IPS-20b (cell line): ENCODE data around the gene FAM200B.

Experiments used
- H3K27ac ChIP-seq: one replicate; pipeline ENCODE4 v1.5.1; 2013; ENCODE audit warnings: low read length
- H3K27me3 ChIP-seq: 2 replicates; pipeline ENCODE4 v1.6.1; 2013; ENCODE audit warnings: mild to moderate bottlenecking, low read length, inconsistent platforms; ENCODE audit not compliant: insufficient read depth
- H3K36me3 ChIP-seq: 2 replicates; pipeline ENCODE4 v1.6.1; 2013; ENCODE audit warnings: low read depth, mild to moderate bottlenecking, inconsistent platforms, low read length, moderate library complexity; ENCODE audit not compliant: insufficient read depth
- H3K4me1 ChIP-seq: 2 replicates; pipeline ENCODE4 v1.6.1; 2013; ENCODE audit warnings: mild to moderate bottlenecking, control low read depth, inconsistent platforms, low read length, moderate library complexity; ENCODE audit not compliant: insufficient read depth
- H3K4me3 ChIP-seq: 2 replicates; pipeline ENCODE4 v1.5.1; 2013; ENCODE audit warnings: mild to moderate bottlenecking, low read length, inconsistent platforms
- H3K9ac ChIP-seq: 2 replicates; pipeline ENCODE4 v1.6.1; 2013; ENCODE audit warnings: low read depth, mild to moderate bottlenecking, inconsistent platforms, low read length, moderate library complexity
- H3K9me3 ChIP-seq: 2 replicates; pipeline ENCODE4 v1.6.1; 2013; ENCODE audit warnings: mild to moderate bottlenecking, low read depth, low read length, inconsistent platforms; ENCODE audit not compliant: insufficient read depth

FAM200B gene

GRCh38 chr4:15704129-15704528, 22.5 kb downstream of the FAM200B start:
- no peaks in the 10 kb centered on the region; the same call in 1 of the 2 replicates for H3K4me1 ChIP-seq
- H3K4me3 ChIP-seq = no peak overlapping the region
- H3K9me3 ChIP-seq = no peaks in the 10 kb centered on the region
- no peaks in the 10 kb centered on the region for H3K36me3 ChIP-seq
- H3K27me3 ChIP-seq = peaks cover 4% of the 10 kb centered on the region; the same call in 1 of the 2 replicates
- H3K9ac ChIP-seq = no peak overlapping the region
- no peak overlapping the region for H3K27ac ChIP-seq

DNA sequence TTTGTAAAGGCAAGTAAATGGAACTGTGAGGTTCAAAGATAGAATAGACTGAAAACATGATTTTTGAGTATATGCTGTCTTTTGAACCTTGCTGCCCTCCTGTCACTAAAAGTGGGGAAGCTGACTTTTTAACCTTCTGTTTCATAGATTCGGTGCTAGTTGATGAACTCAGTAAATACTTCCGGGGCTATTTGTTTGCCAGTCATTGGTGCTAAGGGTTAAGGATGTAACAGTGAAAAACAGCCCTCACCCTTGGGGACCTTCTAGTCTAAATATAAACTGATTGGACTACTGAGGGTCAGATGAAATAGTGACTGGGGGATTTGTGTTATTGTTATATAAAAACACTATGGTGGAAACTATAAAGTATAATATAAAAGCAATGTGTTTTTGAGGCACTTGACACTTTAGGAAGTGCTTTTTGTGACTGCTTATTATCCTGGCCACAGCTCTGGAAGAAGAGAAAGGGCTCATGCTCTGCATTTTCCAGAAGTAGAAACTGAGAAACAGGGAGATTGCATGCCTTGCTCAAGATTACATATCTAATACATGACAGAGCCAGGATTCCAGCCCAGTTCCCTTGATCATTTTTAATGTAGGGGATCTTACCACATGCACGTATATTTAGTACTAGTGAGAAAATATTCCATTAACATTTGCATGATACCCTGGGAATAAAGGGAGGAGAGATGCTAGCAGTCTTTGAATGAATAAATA, 25.2 kb downstream of the FAM200B start:
- Histone ChIP-seq H3K27me3 (peaks cover 4% of the 10 kb centered on the region; the same call in 1 of the 2 replicates), H3K4me1 (no peaks in the 10 kb centered on the region), H3K4me3 (no peak overlapping the region), H3K9me3 (no peaks in the 10 kb centered on the region), H3K9ac (no peak overlapping the region), H3K36me3 (no peaks in the 10 kb centered on the region), H3K27ac (no peak overlapping the region)

DNA sequence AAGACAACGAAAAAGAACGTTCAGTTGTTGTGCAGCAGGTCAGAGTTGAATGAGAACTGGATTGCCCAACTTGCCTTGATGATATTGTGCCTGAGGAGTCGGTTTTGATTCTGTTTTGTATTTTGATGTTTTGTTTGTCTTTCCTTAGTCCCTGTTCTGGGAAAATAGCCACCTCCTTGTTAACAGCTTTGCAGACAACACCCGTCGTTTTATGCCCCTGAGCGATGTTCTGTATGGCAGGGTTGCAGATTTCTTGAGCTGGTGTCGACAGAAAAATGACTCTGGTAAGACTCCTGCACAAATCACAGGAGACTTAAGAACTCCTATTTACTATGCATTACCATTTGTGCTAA, 25.7 kb downstream of the FAM200B start:
- no peak overlapping the region for H3K4me3 ChIP-seq
- H3K27ac ChIP-seq = no peak overlapping the region
- H3K27me3 ChIP-seq = no peaks in the 10 kb centered on the region; the same call in 1 of the 2 replicates
- H3K9ac ChIP-seq = no peak overlapping the region
- no peaks in the 10 kb centered on the region for H3K9me3 ChIP-seq
- no peaks in the 10 kb centered on the region for H3K36me3 ChIP-seq
- H3K4me1 ChIP-seq = no peaks in the 10 kb centered on the region

- H3K27me3 ChIP-seq = no peaks in the 10 kb centered on the region
- H3K9me3 ChIP-seq = no peaks in the 10 kb centered on the region
- H3K36me3 ChIP-seq = no peaks in the 10 kb centered on the region
- H3K27ac ChIP-seq = no peak overlapping the region
- H3K4me1 ChIP-seq = no peaks in the 10 kb centered on the region
- H3K9ac ChIP-seq = no peak overlapping the region
- H3K4me3 ChIP-seq = no peak overlapping the region
Measured at GRCh38 chr4:15711762-15712161, 30.1 kb downstream of the FAM200B start.

GRCh38 chr4:15712214-15712613, 30.6 kb downstream of the FAM200B start:
- Histone ChIP-seq H3K4me3 (no peak overlapping the region), H3K27me3 (no peaks in the 10 kb centered on the region), H3K4me1 (no peaks in the 10 kb centered on the region)

DNA sequence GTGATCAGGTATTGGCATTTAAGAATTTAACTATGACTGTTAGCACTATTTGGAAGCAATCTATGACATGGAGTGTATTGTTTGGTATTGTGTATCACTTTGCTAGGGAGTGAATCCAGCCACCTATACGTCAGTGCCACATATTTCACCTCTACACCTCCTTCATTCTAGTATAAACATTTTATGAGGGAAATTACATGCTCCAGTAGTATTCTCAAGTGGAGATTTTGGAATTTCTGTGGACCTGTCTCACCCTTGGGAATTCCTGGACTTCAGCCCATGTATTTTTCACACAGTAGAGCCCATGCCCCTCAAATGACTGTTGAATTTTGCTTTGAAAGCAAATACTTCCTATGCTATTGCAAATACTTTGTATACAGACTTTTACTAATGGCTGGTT, 32.5 kb downstream of the FAM200B start:
- no peaks in the 10 kb centered on the region for H3K36me3 ChIP-seq
- no peaks in the 10 kb centered on the region for H3K27me3 ChIP-seq
- H3K9me3 ChIP-seq = no peaks in the 10 kb centered on the region
- H3K4me1 ChIP-seq = no peaks in the 10 kb centered on the region
- no peak overlapping the region for H3K27ac ChIP-seq
- H3K4me3 ChIP-seq = no peak overlapping the region
- no peak overlapping the region for H3K9ac ChIP-seq

More at GRCh38 chr4:15712214-15712613, 30.6 kb downstream of the FAM200B start:
- H3K9me3 ChIP-seq = no peaks in the 10 kb centered on the region
- no peak overlapping the region for H3K9ac ChIP-seq
- H3K27ac ChIP-seq = no peak overlapping the region
- no peaks in the 10 kb centered on the region for H3K36me3 ChIP-seq

DNA sequence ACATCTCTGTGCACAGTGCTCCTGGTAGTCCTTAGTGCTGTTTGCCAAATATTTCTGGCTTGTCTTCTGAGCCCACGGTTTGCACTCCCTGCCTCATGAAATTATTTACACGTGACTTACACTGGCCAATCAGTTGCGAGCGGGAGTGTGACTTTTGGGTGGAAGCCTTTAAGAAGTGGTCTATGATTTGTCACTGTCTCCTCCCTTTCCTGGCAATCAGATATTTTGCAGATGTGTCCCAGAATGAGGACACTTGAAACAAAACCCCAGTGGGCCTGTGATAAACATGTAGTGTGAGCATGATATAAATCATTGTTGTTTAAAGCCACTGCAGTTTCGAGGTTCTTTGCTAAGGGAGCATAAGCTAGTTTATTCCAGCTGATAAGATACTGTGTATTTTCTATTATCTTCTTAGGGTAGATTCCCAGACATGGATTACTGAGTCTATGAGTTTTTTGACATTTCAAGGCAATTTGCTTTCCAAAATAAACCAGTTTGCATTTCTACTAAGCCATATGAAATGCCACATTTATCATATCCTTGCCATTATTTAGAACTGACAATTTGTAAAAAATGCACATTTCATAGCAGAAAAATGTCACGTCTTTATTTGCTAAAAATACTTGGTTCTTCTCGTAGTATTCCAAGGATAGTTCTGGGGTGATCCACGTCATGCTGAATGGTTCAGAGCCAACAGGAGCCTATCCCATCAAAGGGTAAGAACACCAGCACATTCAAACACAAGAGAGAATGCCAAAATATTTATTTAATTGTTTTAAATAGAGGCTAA, 33.2 kb downstream of the FAM200B start:
- no peak overlapping the region for H3K27ac ChIP-seq
- no peaks in the 10 kb centered on the region for H3K9me3 ChIP-seq
- H3K4me3 ChIP-seq = no peak overlapping the region
- no peak overlapping the region for H3K9ac ChIP-seq
- no peaks in the 10 kb centered on the region for H3K27me3 ChIP-seq
- H3K36me3 ChIP-seq = no peaks in the 10 kb centered on the region
- no peaks in the 10 kb centered on the region for H3K4me1 ChIP-seq

DNA sequence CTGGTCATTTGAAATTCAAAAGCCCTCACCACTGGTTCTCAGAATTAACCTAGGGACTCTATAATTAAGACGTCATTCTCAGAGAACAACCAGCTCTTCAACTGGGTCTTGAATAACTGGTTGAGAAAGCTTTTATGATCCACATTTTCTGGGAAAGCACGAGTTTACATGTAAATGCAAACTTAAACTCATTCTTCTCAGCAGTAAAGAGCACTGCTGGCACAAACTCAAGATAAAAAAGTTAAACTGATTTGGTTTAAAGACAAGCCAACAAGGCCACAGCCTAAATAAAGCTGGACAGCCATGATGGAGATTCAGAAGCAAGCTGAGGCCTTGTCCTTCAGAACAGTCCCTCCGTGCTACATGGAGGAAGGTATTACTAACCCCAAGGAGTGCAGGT, 34.5 kb downstream of the FAM200B start:
- H3K36me3 ChIP-seq = no peaks in the 10 kb centered on the region
- H3K27ac ChIP-seq = no peak overlapping the region
- no peaks in the 10 kb centered on the region for H3K9me3 ChIP-seq
- no peaks in the 10 kb centered on the region for H3K27me3 ChIP-seq
- no peaks in the 10 kb centered on the region for H3K4me1 ChIP-seq
- H3K9ac ChIP-seq = no peak overlapping the region
- no peak overlapping the region for H3K4me3 ChIP-seq

- H3K4me1 ChIP-seq = no peaks in the 10 kb centered on the region
- no peaks in the 10 kb centered on the region for H3K36me3 ChIP-seq
- no peak overlapping the region for H3K27ac ChIP-seq
- H3K27me3 ChIP-seq = no peaks in the 10 kb centered on the region
- H3K4me3 ChIP-seq = no peak overlapping the region
- no peak overlapping the region for H3K9ac ChIP-seq
- H3K9me3 ChIP-seq = no peaks in the 10 kb centered on the region
Measured at GRCh38 chr4:15717086-15717485, 35.5 kb downstream of the FAM200B start.

GRCh38 chr4:15717657-15718416, 36.2 kb downstream of the FAM200B start:
- Histone ChIP-seq H3K4me1 (no peaks in the 10 kb centered on the region), H3K9me3 (no peaks in the 10 kb centered on the region), H3K27ac (no peak overlapping the region), H3K4me3 (no peak overlapping the region), H3K9ac (no peak overlapping the region), H3K27me3 (no peaks in the 10 kb centered on the region), H3K36me3 (no peaks in the 10 kb centered on the region)

DNA sequence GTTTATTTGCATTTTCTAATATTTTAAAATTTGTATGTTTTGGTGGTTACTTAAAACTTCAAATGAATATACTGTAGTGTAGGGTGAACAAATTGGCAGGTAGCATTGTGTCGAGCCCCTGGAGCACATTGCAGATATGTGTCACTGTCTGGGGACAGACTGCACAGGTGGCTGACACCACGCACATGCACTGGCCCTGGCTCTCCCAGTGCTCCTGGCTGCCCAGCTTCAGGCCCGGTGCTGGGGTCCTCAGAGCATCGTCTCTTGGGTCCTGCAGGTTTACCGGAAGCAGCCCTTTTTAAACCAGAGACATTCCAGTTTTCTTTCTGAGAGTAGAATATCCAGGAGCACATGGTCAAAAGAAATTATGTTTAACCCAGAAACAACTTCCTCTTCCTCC, 36.8 kb downstream of the FAM200B start:
- Histone ChIP-seq H3K9ac (no peak overlapping the region), H3K36me3 (no peaks in the 10 kb centered on the region), H3K27me3 (no peaks in the 10 kb centered on the region), H3K9me3 (no peaks in the 10 kb centered on the region), H3K4me3 (no peak overlapping the region), H3K4me1 (no peaks in the 10 kb centered on the region), H3K27ac (no peak overlapping the region)
